ENCODE results near the gene PLCH2.
A peak's percentile ranks its signal among the peaks of the same experiment; 100 is the strongest.

PLCH2 gene

GRCh38 chr1:2443277-2444137 lies 32.6 kb upstream of the PLCH2 start:
- H3K9ac ChIP-seq (ENCODE audit: low read depth, low read length): no peak overlapping the region
- H3K27me3 ChIP-seq (ENCODE audit: control insufficient read depth, insufficient read depth, low read length): peaks cover 20% of the 10 kb centered on the region
- H3K4me1 ChIP-seq (ENCODE audit: control insufficient read depth, insufficient read depth, low read length): no peaks in the 10 kb centered on the region
- H3K4me3 ChIP-seq (ENCODE audit: low read depth, low read length): peak overlapping the region; percentile 13
- H3K9me3 ChIP-seq (ENCODE audit: control insufficient read depth, insufficient read depth, low read length): no peaks in the 10 kb centered on the region
- H3K36me3 ChIP-seq (ENCODE audit: control insufficient read depth, insufficient read depth, low read length): no peaks in the 10 kb centered on the region

GRCh38 chr1:2444138-2444591 lies 31.9 kb upstream of the PLCH2 start:
- Histone ChIP-seq H3K36me3 (ENCODE audit: control insufficient read depth, insufficient read depth, low read length) (no peaks in the 10 kb centered on the region), H3K27me3 (ENCODE audit: control insufficient read depth, insufficient read depth, low read length) (peaks cover 20% of the 10 kb centered on the region), H3K9me3 (ENCODE audit: control insufficient read depth, insufficient read depth, low read length) (no peaks in the 10 kb centered on the region), H3K4me1 (ENCODE audit: control insufficient read depth, insufficient read depth, low read length) (no peaks in the 10 kb centered on the region), H3K4me3 (ENCODE audit: low read depth, low read length) (no peak overlapping the region), H3K9ac (ENCODE audit: low read depth, low read length) (no peak overlapping the region)

GRCh38 chr1:2445162-2445822 lies 30.8 kb upstream of the PLCH2 start:
- Histone ChIP-seq H3K36me3 (ENCODE audit: control insufficient read depth, insufficient read depth, low read length) (no peaks in the 10 kb centered on the region), H3K27me3 (ENCODE audit: control insufficient read depth, insufficient read depth, low read length) (peaks cover 20% of the 10 kb centered on the region)

GRCh38 chr1:2445823-2446215 lies 30.3 kb upstream of the PLCH2 start:
- Histone ChIP-seq H3K9ac (ENCODE audit: low read depth, low read length) (no peak overlapping the region), H3K4me1 (ENCODE audit: control insufficient read depth, insufficient read depth, low read length) (no peaks in the 10 kb centered on the region), H3K36me3 (ENCODE audit: control insufficient read depth, insufficient read depth, low read length) (no peaks in the 10 kb centered on the region), H3K27me3 (ENCODE audit: control insufficient read depth, insufficient read depth, low read length) (peaks cover 20% of the 10 kb centered on the region), H3K4me3 (ENCODE audit: low read depth, low read length) (no peak overlapping the region), H3K9me3 (ENCODE audit: control insufficient read depth, insufficient read depth, low read length) (no peaks in the 10 kb centered on the region)

More at GRCh38 chr1:2445162-2445822, 30.8 kb upstream of the PLCH2 start:
- Histone ChIP-seq H3K9me3 (ENCODE audit: control insufficient read depth, insufficient read depth, low read length) (no peaks in the 10 kb centered on the region), H3K4me1 (ENCODE audit: control insufficient read depth, insufficient read depth, low read length) (no peaks in the 10 kb centered on the region), H3K9ac (ENCODE audit: low read depth, low read length) (no peak overlapping the region), H3K4me3 (ENCODE audit: low read depth, low read length) (no peak overlapping the region)

- H3K9ac ChIP-seq (ENCODE audit: low read depth, low read length): no peak overlapping the region
Measured at GRCh38 chr1:2446394-2446793, 29.7 kb upstream of the PLCH2 start.

GRCh38 chr1:2446861-2447260 lies 29.2 kb upstream of the PLCH2 start:
- Histone ChIP-seq H3K9ac (ENCODE audit: low read depth, low read length) (no peak overlapping the region), H3K36me3 (ENCODE audit: control insufficient read depth, insufficient read depth, low read length) (no peaks in the 10 kb centered on the region), H3K4me3 (ENCODE audit: low read depth, low read length) (no peak overlapping the region), H3K27me3 (ENCODE audit: control insufficient read depth, insufficient read depth, low read length) (peaks cover 20% of the 10 kb centered on the region), H3K4me1 (ENCODE audit: control insufficient read depth, insufficient read depth, low read length) (no peaks in the 10 kb centered on the region), H3K9me3 (ENCODE audit: control insufficient read depth, insufficient read depth, low read length) (no peaks in the 10 kb centered on the region)

More at GRCh38 chr1:2446394-2446793, 29.7 kb upstream of the PLCH2 start:
- Histone ChIP-seq H3K9me3 (ENCODE audit: control insufficient read depth, insufficient read depth, low read length) (no peaks in the 10 kb centered on the region), H3K4me1 (ENCODE audit: control insufficient read depth, insufficient read depth, low read length) (no peaks in the 10 kb centered on the region), H3K4me3 (ENCODE audit: low read depth, low read length) (no peak overlapping the region), H3K36me3 (ENCODE audit: control insufficient read depth, insufficient read depth, low read length) (no peaks in the 10 kb centered on the region), H3K27me3 (ENCODE audit: control insufficient read depth, insufficient read depth, low read length) (peaks cover 20% of the 10 kb centered on the region)

- H3K4me3 ChIP-seq (ENCODE audit: low read depth, low read length): no peak overlapping the region
- peaks cover 16% of the 10 kb centered on the region for H3K27me3 ChIP-seq (ENCODE audit: control insufficient read depth, insufficient read depth, low read length)
- H3K9me3 ChIP-seq (ENCODE audit: control insufficient read depth, insufficient read depth, low read length): no peaks in the 10 kb centered on the region
- no peaks in the 10 kb centered on the region for H3K4me1 ChIP-seq (ENCODE audit: control insufficient read depth, insufficient read depth, low read length)
- H3K36me3 ChIP-seq (ENCODE audit: control insufficient read depth, insufficient read depth, low read length): no peaks in the 10 kb centered on the region
- H3K9ac ChIP-seq (ENCODE audit: low read depth, low read length): peak overlapping the region; percentile 24
Measured at GRCh38 chr1:2447276-2448097, 28.6 kb upstream of the PLCH2 start.

- Histone ChIP-seq H3K4me1 (ENCODE audit: control insufficient read depth, insufficient read depth, low read length) (no peaks in the 10 kb centered on the region), H3K27me3 (ENCODE audit: control insufficient read depth, insufficient read depth, low read length) (peaks cover 10% of the 10 kb centered on the region), H3K4me3 (ENCODE audit: low read depth, low read length) (no peak overlapping the region), H3K9me3 (ENCODE audit: control insufficient read depth, insufficient read depth, low read length) (no peaks in the 10 kb centered on the region), H3K36me3 (ENCODE audit: control insufficient read depth, insufficient read depth, low read length) (no peaks in the 10 kb centered on the region), H3K9ac (ENCODE audit: low read depth, low read length) (peak overlapping the region; percentile 24)
Measured at GRCh38 chr1:2448098-2448445, 28.0 kb upstream of the PLCH2 start.

GRCh38 chr1:2449636-2450454 lies 26.2 kb upstream of the PLCH2 start:
- Histone ChIP-seq H3K4me3 (ENCODE audit: low read depth, low read length) (no peak overlapping the region), H3K27me3 (ENCODE audit: control insufficient read depth, insufficient read depth, low read length) (peaks cover 1% of the 10 kb centered on the region), H3K9ac (ENCODE audit: low read depth, low read length) (no peak overlapping the region), H3K4me1 (ENCODE audit: control insufficient read depth, insufficient read depth, low read length) (no peaks in the 10 kb centered on the region), H3K36me3 (ENCODE audit: control insufficient read depth, insufficient read depth, low read length) (no peaks in the 10 kb centered on the region), H3K9me3 (ENCODE audit: control insufficient read depth, insufficient read depth, low read length) (no peaks in the 10 kb centered on the region)

- Histone ChIP-seq H3K36me3 (ENCODE audit: control insufficient read depth, insufficient read depth, low read length) (no peaks in the 10 kb centered on the region), H3K9ac (ENCODE audit: low read depth, low read length) (no peak overlapping the region), H3K9me3 (ENCODE audit: control insufficient read depth, insufficient read depth, low read length) (no peaks in the 10 kb centered on the region), H3K27me3 (ENCODE audit: control insufficient read depth, insufficient read depth, low read length) (no peaks in the 10 kb centered on the region), H3K4me3 (ENCODE audit: low read depth, low read length) (no peak overlapping the region), H3K4me1 (ENCODE audit: control insufficient read depth, insufficient read depth, low read length) (no peaks in the 10 kb centered on the region)
Measured at GRCh38 chr1:2451741-2452140, 24.3 kb upstream of the PLCH2 start.

All from iPS-15b (cell line).